K562 (cell line): ENCODE measurements around the gene KCND1. TPM values are rescaled to one million over a fixed set of nuclear protein-coding genes. Genes with fewer than 3 reads are reported as not detected.

ENCODE experiments used
- CCNT2 ChIP-seq: IDR thresholded peaks from 2 replicates; pipeline ENCODE4 v1.6.1; 2011; ENCODE audit warnings: borderline replicate concordance, low read depth, mild to moderate bottlenecking, moderate library complexity, mixed read lengths, low read length; ENCODE audit not compliant: insufficient read length; ENCODE audit errors: extremely low read depth
- DIDO1 ChIP-seq: fragments of 450-650 bp; IDR thresholded peaks from 2 replicates; pipeline ENCODE4 v1.6.1; 2016; ENCODE audit warnings: low read depth, missing biosample characterization, missing genetic modification characterization
- GATAD2B ChIP-seq: fragments of 450-650 bp; IDR thresholded peaks from 2 replicates; pipeline ENCODE4 v1.6.1; 2017; ENCODE audit warnings: mild to moderate bottlenecking, borderline replicate concordance
- HEY1 ChIP-seq: fragments of 250-450 bp; sonication (Bioruptor Pico); IDR thresholded peaks from 2 replicates; pipeline ENCODE4 v1.5.0; 2020; ENCODE audit warnings: mild to moderate bottlenecking, moderate library complexity, borderline replicate concordance
- KAT7 ChIP-seq: sonication (generic); formaldehyde crosslinking; IDR thresholded peaks from 2 replicates; pipeline ENCODE4 v1.8.0; 2022; ENCODE audit warnings: missing genetic modification reagents, mild to moderate bottlenecking, borderline replicate concordance
- NCOA2 ChIP-seq, 2 experiments: fragments of 450-650 bp; IDR thresholded peaks; 2 replicates each; pipeline ENCODE4 v1.6.1; 2018; ENCODE audit warnings: mild to moderate bottlenecking in 2 of 2, moderate library complexity in 1 of 2; ENCODE audit not compliant: partially characterized antibody in 2 of 2
- NKRF ChIP-seq: fragments of 450-650 bp; IDR thresholded peaks from 2 replicates; pipeline ENCODE4 v1.6.1; 2016; ENCODE audit warnings: borderline replicate concordance
- SMAD3 ChIP-seq: fragments of 450-650 bp; formaldehyde crosslinking; conservative IDR thresholded peaks from 2 replicates; pipeline ENCODE4 v1.4.0; 2020; ENCODE audit warnings: mild to moderate bottlenecking
- TARDBP ChIP-seq: fragments of 450-650 bp; IDR thresholded peaks from 2 replicates; pipeline ENCODE4 v1.6.1; 2016
- TEAD4 ChIP-seq, 2 experiments: sonication (generic) in 1 of 2; formaldehyde crosslinking in 1 of 2; IDR thresholded peaks; 2 replicates each; pipeline versions ENCODE4 v1.6.1 to v1.8.0; 2012 to 2022; ENCODE audit warnings: borderline replicate concordance in 1 of 2, inconsistent platforms in 1 of 2, low read length in 1 of 2, mild to moderate bottlenecking in 1 of 2, missing genetic modification reagents in 1 of 2
- XRCC3 ChIP-seq: fragments of 450-650 bp; IDR thresholded peaks from 2 replicates; pipeline ENCODE4 v1.6.1; 2017; ENCODE audit warnings: mild to moderate bottlenecking, moderate library complexity
- ZMIZ1 ChIP-seq, 2 experiments: fragments of 150-350 bp in 1 of 2; IDR thresholded peaks; 2 replicates each; pipeline ENCODE4 v1.6.1; 2012 to 2016; ENCODE audit warnings: low read depth in 2 of 2, low read length in 2 of 2, mild to moderate bottlenecking in 1 of 2, moderate library complexity in 1 of 2
- ZNF639 ChIP-seq, 2 experiments: fragments of 200-800 bp in 1 of 2; sonication (Bioruptor generic) in 1 of 2; sonication (generic) in 1 of 2; formaldehyde crosslinking in 1 of 2; IDR thresholded peaks in 1 of 2; conservative IDR thresholded peaks in 1 of 2; 2 replicates each; pipeline versions ENCODE4 v1.5.0 to v1.6.1; 2016 to 2020; ENCODE audit warnings: missing compliant biosample characterization in 1 of 2, missing genetic modification characterization in 1 of 2, missing genetic modification reagents in 1 of 2
- polyA plus RNA-seq, 8 experiments: library from polyadenylated mRNA; depleted of rRNA in 4 of 8; stranded (reverse) in 5 of 8; unstranded in 3 of 8; fragments of >200 nt; fragmentation: Nextera tagmentation in 2 of 8; fragmentation: Illumina TruSeq in 1 of 8; extraction: Ambion mirVana in 2 of 8; extraction: Trizol in 1 of 8; gene quantifications; 2 replicates each; pipeline versions ENCODE4 v1.2.1 to v1.2.3, GENCODE V29; 2011 to 2014; ENCODE audit warnings: inconsistent platforms in 1 of 8, missing spikeins in 1 of 8
- total RNA-seq, 7 experiments: library from RNA; depleted of rRNA in 6 of 7; stranded (reverse); fragments of >200 nt in 6 of 7; fragmentation: Illumina TruSeq in 2 of 7; extraction: Trizol in 2 of 7; gene quantifications; 2 replicates each; pipeline versions ENCODE4 v1.2.1 to v1.2.3, GENCODE V29; 2011 to 2021; ENCODE audit warnings: low replicate concordance in 1 of 7
- TF ChIP-seq, protein P1 (sequence below): fragments of 450-650 bp; IDR thresholded peaks from 2 replicates; pipeline ENCODE4 v1.6.1; 2017; ENCODE audit warnings: antibody characterized with exemption
- TF ChIP-seq, protein P2 (sequence below): sonication (generic); formaldehyde crosslinking; IDR thresholded peaks from 2 replicates; pipeline ENCODE4 v1.8.1; 2022; ENCODE audit warnings: missing genetic modification reagents

Gene KCND1
- total and polyA plus RNA-seq, 9 of the 15 experiments (the other 6 are each of a cell fraction or from before 2014, with no cell fraction given) = 0.06 to 0.83 (median 0.39) TPM; not detected in 1

GRCh38 chrX:48911412-48912182, 60.0 kb downstream of the KCND1 start, which contains the start of gene SLC35A2 (continued):
- no peak for TF ChIP-seq XRCC3
- no peak for TF ChIP-seq SMAD3 (CRISPR knock-in tag)
- TF ChIP-seq, protein P1, sequence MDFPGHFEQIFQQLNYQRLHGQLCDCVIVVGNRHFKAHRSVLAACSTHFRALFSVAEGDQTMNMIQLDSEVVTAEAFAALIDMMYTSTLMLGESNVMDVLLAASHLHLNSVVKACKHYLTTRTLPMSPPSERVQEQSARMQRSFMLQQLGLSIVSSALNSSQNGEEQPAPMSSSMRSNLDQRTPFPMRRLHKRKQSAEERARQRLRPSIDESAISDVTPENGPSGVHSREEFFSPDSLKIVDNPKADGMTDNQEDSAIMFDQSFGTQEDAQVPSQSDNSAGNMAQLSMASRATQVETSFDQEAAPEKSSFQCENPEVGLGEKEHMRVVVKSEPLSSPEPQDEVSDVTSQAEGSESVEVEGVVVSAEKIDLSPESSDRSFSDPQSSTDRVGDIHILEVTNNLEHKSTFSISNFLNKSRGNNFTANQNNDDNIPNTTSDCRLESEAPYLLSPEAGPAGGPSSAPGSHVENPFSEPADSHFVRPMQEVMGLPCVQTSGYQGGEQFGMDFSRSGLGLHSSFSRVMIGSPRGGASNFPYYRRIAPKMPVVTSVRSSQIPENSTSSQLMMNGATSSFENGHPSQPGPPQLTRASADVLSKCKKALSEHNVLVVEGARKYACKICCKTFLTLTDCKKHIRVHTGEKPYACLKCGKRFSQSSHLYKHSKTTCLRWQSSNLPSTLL = no peak
- no peak for TF ChIP-seq TARDBP
- TF ChIP-seq NKRF = peak; percentile 95
- TF ChIP-seq KAT7 (CRISPR knock-in tag) = no peak
- TF ChIP-seq, protein P2, sequence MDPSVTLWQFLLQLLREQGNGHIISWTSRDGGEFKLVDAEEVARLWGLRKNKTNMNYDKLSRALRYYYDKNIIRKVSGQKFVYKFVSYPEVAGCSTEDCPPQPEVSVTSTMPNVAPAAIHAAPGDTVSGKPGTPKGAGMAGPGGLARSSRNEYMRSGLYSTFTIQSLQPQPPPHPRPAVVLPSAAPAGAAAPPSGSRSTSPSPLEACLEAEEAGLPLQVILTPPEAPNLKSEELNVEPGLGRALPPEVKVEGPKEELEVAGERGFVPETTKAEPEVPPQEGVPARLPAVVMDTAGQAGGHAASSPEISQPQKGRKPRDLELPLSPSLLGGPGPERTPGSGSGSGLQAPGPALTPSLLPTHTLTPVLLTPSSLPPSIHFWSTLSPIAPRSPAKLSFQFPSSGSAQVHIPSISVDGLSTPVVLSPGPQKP (CRISPR knock-in tag) = no peak
- no peak for TF ChIP-seq ZMIZ1 (IDR thresholded peaks at IDR 0.05; ENCODE audit: low read depth in 2 of 2, low read length in 2 of 2)
- TF ChIP-seq HEY1 = no peak; the same call in 1 of the 2 replicates
- TF ChIP-seq ZNF639 (CRISPR knock-in tag; conservative IDR thresholded peaks at IDR 0.05 in 1 of 2, IDR thresholded peaks at IDR 0.05 in 1 of 2) = no peak
- no peak; the same call in 1 of the 2 replicates for TF ChIP-seq DIDO1 (tag)
- TF ChIP-seq CCNT2 = peak; percentile 77
- 0 out of 2 replicates have a peak, but pooled peaks have one; percentile 10 for TF ChIP-seq TEAD4 (IDR thresholded peaks at IDR 0.05; ENCODE audit: low read length)
- no peak for TF ChIP-seq TEAD4 (CRISPR knock-in tag; IDR thresholded peaks at IDR 0.05; ENCODE audit: borderline replicate concordance)
- TF ChIP-seq NCOA2 (IDR thresholded peaks at IDR 0.05; ENCODE audit: partially characterized antibody in 2 of 2) = no peak
- no peak for TF ChIP-seq GATAD2B
